C4-2B (cell line): ENCODE measurements around the gene DNAH1.

ENCODE experiments used
- CTCF ChIP-seq: fragments of 450-650 bp; conservative IDR thresholded peaks from 2 replicates; pipeline ENCODE4 v1.5.1; 2017; ENCODE audit warnings: mild to moderate bottlenecking
- ZFX ChIP-seq: fragments of 450-650 bp; IDR thresholded peaks from 2 replicates; pipeline ENCODE4 v1.6.1; 2017

- TF ChIP-seq CTCF: no peak
- no peak for TF ChIP-seq ZFX
Observed at GRCh38 chr3:52439426-52440248, 123.5 kb downstream of the DNAH1 start.
